Fibroblast of skin of back (primary cell): ENCODE data around the gene TGM1. TPM values are rescaled to one million over a fixed set of nuclear protein-coding genes. Genes with fewer than 3 reads are reported as not detected.

ENCODE experiments used
- DNase-seq: peaks from one replicate; pipeline ENCODE4 v3.0.0-alpha.2; 2013
- polyA plus RNA-seq, 2 experiments: library from polyadenylated mRNA; unstranded; fragments of 120-200 nt; gene quantifications; one replicate each; pipeline ENCODE4 v1.2.1, GENCODE V29; 2013; ENCODE audit not compliant: insufficient read length in 2 of 2

TGM1 gene
- polyA plus RNA-seq (2013, experiment 1 of 2; ENCODE audit: insufficient read length), result 1.6 TPM
- polyA plus RNA-seq (2013, experiment 2 of 2; ENCODE audit: insufficient read length), result 1.3 TPM

- DNase-seq, result no peak
These were observed at the start of gene TGM1 for GRCh38 chr14:24262821-24263733. TGM1 (minus strand) TSS chr14:24263177; CDS start chr14:24262352, 825 bp downstream.

DNA sequence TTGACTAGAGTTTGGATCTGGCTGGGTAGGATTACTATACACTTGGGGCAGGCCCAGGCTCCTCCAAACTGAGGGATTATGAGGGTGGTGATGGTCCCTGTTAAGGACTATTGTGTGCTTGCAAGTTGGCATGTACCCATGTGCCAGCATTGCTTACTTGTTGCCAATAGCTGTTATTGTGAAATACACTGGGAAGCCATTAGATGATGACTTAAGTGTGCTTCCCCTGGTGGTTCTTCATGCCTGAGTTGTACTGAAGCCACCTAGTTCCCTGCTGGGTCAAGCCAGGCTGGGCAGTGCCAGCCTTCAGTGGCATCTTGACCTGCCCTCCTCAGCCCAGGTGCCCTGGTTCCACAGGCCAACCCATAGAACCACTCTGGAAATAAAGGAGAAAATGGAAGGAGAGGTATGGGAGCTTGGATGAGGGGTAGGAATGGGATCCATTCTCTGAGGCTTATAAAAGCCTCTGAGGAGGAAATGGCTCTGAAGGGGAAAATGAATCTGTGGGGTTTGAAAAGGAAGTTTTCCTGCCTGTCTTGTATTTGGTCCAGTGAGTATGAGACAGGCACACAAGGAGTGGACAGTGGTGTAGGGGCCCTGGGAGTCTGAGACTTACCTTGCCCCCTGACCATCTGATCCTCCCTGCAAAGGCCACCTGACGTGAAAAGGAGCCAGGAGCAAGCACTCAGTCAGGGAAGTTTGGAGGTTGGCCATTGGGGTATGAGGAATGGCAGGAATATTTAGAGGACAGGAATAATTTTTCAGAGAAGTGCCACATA lies 49.0 kb upstream of the TGM1 start:
- no peak for DNase-seq

- DNase-seq, result peak; percentile 67
These were observed 47.9 kb upstream of the TGM1 start, which contains the start of gene LTB4R for GRCh38 chr14:24310646-24311604. LTB4R (plus strand) TSS chr14:24311502; CDS start chr14:24315652, 4,150 bp downstream.

GRCh38 chr14:24310265-24310645 lies 47.3 kb upstream of the TGM1 start:
- DNase-seq, result no peak

GRCh38 chr14:24309538-24310264 lies 46.7 kb upstream of the TGM1 start, which contains the start of gene LTB4R2:
LTB4R2 (plus strand) TSS chr14:24310140; CDS start chr14:24310665, 525 bp downstream.
- no peak for DNase-seq

DNA sequence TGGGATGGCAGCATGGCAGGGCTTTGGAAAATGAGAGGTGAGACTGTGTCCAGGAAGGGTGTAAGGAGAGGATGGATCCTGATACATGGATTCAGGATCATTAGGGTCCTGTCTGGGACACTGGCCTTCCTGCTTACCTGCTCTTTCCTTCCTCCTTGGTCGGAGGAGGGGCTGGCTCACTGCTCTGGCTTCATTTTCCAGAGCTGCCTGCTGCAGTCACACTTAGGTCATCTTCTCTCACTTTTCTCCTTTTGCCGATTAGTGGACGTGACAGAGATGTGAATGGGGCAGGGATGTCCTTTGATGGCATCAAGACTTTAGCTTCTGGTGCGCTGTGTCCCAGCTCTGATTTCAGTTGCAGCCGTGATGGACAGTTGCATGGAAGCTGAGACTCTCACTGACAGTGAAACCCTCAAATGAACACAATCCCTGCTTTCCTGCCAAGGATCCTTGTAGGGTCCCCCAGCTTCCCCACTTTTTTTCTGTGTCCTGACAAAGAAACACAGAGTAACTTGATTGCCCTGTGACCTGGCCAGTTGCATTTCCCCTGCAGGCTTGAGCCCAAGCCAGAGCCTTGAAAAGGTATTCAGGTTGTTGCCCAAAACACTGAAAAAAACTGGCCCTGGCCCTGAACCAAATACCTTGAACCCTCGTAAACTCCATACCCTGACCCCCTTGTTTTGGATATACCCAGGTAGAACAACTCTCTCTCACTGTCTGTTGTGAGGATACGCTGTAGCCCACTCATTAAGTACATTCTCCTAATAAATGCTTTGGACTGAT lies 45.6 kb upstream of the TGM1 start:
- DNase-seq, result no peak

DNA sequence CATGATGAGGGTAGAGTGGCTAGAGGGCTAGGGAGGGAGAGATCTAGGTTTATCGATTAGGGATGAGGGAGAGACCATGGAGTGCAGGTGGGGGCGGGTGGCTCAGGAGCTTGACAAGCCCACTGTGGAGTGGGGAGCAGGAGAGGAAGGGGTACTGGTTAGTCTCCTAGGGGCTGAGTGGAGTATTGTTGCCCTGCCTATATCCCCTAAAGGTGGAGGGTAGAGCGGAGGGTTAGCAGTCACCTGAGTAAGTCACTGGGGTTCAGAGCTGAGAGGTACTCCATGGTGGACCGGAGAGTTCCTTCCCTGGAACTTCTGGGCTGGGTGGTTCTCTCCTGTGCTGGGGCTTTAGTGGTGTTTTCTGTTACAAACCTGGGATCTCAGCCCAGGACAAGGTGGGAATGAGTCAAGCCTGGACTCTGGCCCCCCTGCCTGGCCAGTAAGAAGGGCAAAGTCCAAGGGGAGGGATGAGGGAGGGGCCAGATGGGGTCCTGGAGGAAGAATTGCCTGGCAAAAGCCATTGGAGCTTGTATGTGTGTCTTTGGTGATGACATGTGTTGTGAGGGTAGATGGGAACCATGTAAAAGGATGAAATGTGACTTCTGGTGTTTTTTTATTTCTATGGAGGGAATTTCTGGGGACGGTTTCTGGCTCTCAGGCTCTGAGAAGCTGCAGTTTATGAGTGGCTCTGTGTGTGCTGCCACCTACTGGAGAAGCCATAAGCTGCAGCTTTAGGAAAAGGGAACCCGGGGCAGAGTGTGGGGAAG lies 44.8 kb upstream of the TGM1 start, which contains the start of gene CIDEB:
Gene CIDEB (minus strand): TSS at position 403 of the 767 bp plus-strand sequence. CDS start 119 bp downstream, at position 284.
- peak; percentile 56 for DNase-seq

- DNase-seq, result no peak
These were observed 44.2 kb upstream of the TGM1 start for GRCh38 chr14:24307156-24307574.

DNA sequence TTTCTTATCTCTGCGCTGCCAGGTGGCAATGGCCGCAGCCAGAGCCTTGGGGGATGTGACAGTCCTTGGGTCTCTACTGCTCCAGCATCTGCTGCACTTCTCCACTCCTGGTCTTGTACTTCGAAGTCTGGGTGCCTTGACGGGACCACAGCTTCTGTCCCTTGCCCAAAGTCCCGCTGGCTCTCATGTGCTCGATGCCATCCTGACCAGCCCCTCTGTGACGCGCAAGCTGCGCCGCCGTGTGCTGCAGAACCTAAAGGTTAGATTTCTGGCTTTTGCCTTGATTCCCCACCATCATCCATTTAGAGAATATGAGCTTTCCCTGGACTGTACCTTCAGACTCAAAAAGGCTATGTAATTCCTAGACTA lies 41.0 kb upstream of the TGM1 start:
- no peak for DNase-seq

DNA sequence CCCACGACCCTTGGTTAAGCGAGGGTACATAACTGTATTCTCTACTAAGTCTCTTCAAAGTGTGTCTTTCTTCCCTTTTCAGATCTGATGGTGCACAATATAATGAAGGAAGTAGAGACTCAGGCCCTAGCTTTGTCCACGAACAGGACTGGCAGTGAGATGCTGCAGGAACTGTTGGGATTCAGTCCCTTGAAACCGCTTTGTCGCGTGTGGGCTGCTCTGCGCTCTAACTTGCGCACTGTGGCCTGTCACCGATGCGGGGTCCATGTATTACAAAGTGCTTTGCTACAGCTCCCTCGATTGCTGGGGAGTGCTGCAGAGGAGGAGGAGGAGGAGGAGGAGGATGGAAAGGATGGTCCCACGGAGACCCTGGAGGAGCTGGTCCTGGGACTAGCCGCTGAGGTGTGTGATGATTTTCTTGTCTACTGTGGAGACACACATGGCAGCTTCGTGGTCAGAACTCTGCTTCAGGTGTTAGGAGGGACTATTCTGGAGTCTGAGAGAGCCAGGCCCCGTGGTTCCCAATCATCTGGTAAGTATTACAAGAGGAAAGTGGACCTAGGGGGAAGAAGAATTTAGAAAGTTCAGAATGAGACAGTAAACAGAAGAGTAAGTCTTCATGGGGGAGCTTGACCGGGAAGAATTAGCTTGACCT lies 37.5 kb upstream of the TGM1 start:
- DNase-seq, result no peak

DNA sequence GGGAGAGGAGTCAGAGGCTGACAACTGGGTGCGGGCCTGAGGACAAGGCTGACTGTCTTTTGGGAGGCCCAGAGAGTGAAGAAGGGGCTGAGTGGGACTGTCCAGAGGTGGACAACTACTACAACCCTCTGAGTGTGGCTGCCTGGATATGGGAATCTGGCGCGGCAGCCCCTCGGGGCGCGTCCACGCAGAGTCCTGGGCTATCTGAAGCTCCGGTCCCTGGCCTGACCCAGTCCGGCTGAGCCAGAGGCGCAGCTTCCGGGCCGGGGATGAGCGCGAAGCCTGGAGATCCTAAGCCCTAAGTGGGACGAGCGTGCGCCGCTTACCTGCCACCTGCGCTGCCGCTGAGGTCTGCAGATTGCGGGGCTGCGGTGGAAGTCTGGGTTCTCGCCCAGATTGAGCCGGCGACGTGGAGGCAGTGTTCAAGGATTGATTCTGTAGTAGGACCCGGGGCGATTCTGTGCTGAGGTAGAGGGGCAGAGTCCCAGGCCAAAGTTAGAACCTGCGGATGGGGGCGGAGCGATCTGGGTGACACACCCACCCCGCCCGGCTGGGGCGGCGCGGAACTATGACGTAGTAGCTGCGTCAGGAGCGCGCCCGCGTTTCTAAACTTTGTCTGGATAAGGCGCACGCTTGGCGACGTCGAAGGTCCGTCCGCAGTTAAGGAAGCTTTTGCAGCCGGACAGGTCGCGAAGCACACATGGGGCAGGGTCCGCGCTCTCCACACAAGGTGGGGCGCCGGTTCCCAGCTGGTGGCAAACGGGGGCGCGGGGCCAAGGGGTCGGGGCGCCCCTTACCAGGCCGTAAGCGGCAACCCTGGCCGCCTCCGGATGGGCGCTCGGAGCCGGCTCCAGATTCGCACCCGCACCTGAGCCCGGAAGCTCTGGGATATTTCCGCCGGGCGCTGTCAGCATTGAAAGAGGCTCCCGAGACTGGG lies 36.5 kb upstream of the TGM1 start, which contains the start of the genes DHRS1 and NOP9:
Gene DHRS1 (minus strand): TSS at position 526 of the 937 bp plus-strand sequence. CDS start 674 bp downstream, outside the sequence.
Gene NOP9 (plus strand): TSS at position 596 of the 937 bp plus-strand sequence. CDS start 105 bp downstream, at position 701.
- peak; percentile 85 for DNase-seq

DNA sequence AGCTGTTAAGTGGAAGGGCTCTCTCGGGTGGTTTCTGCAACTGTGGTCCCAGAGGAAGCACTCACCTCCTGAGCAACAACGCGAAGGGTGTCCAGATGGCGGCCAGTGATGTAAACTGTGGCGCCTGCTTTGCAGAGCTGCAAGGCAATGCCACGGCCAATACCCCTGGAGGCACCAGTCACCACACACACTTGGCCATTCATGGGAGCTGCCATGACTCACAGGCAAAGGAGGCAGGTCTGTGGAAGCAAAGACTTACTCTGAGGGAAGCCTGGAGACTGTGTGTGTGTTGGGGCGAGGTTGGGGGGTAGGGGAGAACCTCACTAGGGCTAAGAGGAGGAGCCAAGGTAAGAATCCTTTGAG lies 35.9 kb upstream of the TGM1 start:
- peak; percentile 62 for DNase-seq

DNA sequence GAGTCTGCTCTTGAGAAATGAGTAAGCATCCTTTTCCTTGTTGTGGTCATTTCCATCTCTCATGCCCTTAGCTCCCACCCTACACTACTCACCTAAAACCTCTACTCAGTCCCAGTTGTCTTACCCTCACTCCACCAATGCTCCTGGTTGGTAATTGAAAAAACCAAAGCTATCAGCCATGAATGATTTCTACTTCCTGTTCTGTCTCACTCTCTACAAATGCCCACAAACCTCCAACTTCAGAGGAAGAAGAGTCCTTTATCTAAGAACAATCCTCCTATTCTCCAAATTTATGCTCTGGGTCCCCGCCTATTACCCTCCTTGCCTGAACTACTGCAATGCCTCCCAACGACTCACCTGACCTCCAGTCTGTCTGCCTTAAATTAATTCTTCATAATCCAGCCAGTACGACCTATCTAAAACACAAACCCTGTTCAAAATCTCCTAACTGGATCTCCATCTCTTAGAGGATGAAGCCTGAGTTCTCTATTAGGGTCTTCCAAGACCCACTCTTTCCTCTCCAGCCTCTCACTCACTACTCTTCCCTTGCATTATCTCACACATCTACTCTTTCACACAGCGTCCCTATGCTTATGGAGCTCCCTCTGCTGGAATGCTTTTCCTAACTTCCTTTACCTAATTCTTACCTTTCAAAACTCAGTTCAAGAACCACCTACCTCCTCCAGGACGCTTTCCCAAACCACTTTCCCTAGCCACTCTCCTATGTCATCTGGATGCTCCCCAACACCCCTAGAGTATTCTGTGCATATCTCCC lies 34.4 kb upstream of the TGM1 start:
- DNase-seq, result peak; percentile 30

GRCh38 chr14:24296341-24297157 lies 33.6 kb upstream of the TGM1 start:
- DNase-seq, result peak; percentile 94

- DNase-seq, result no peak
These were observed 30.5 kb upstream of the TGM1 start for GRCh38 chr14:24293525-24293924.
